HepG2 (cell line): ENCODE data around the gene NKAIN4. TPM values are rescaled to one million over a fixed set of nuclear protein-coding genes. Genes with fewer than 3 reads are reported as not detected.
A peak's percentile ranks its signal among the peaks of the same experiment; 100 is the strongest.

Experiments
- ARID4A ChIP-seq: sonication (generic); formaldehyde crosslinking; IDR thresholded peaks from 2 replicates; pipeline ENCODE4 v1.5.0; 2020; ENCODE audit warnings: mild to moderate bottlenecking, missing genetic modification reagents, borderline replicate concordance
- BHLHE40 ChIP-seq: IDR thresholded peaks from 2 replicates; pipeline ENCODE4 v1.6.1; 2011; ENCODE audit warnings: low read length, improper control_type of control experiment
- DMAP1 ChIP-seq: IDR thresholded peaks from 2 replicates; pipeline ENCODE4 v1.6.1; 2016
- FOXA3 ChIP-seq: IDR thresholded peaks from 2 replicates; pipeline ENCODE4 v1.6.1; 2016; ENCODE audit warnings: missing genetic modification reagents, missing compliant biosample characterization
- HBP1 ChIP-seq: IDR thresholded peaks from 2 replicates; pipeline ENCODE4 v1.6.1; 2016; ENCODE audit warnings: low read depth, control low read depth
- NRL ChIP-seq: sonication (generic); formaldehyde crosslinking; IDR thresholded peaks from 2 replicates; pipeline ENCODE4 v1.5.0; 2020; ENCODE audit warnings: missing genetic modification reagents, mild to moderate bottlenecking, moderate library complexity, borderline replicate concordance
- RAD21 ChIP-seq: fragments of 450-650 bp; formaldehyde crosslinking; IDR thresholded peaks from 2 replicates; pipeline ENCODE4 v1.5.0; 2020; ENCODE audit warnings: mild to moderate bottlenecking
- RCOR2 ChIP-seq: IDR thresholded peaks from 2 replicates; pipeline ENCODE4 v1.6.1; 2016; ENCODE audit warnings: missing biosample characterization, missing genetic modification reagents
- SATB2 ChIP-seq: sonication (generic); formaldehyde crosslinking; IDR thresholded peaks from 2 replicates; pipeline ENCODE4 v1.5.0; 2020; ENCODE audit warnings: missing genetic modification reagents
- SMC3 ChIP-seq: IDR thresholded peaks from 2 replicates; pipeline ENCODE4 v1.6.1; 2011; ENCODE audit warnings: low read length, improper control_type of control experiment
- TBX2 ChIP-seq: sonication (generic); formaldehyde crosslinking; IDR thresholded peaks from 2 replicates; pipeline ENCODE4 v1.5.0; 2020; ENCODE audit warnings: missing genetic modification reagents, mild to moderate bottlenecking, borderline replicate concordance
- ZFX ChIP-seq: sonication (generic); formaldehyde crosslinking; IDR thresholded peaks from 2 replicates; pipeline ENCODE4 v1.4.0; 2020; ENCODE audit warnings: mild to moderate bottlenecking, low read depth, missing genetic modification reagents, moderate library complexity
- ZNF253 ChIP-seq: sonication (generic); formaldehyde crosslinking; IDR thresholded peaks from 2 replicates; pipeline ENCODE4 v1.8.0; 2022; ENCODE audit warnings: mild to moderate bottlenecking, missing genetic modification reagents, borderline replicate concordance
- ZNF331 ChIP-seq: sonication (generic); formaldehyde crosslinking; IDR thresholded peaks from 2 replicates; pipeline ENCODE4 v1.4.0; 2020; ENCODE audit warnings: missing genetic modification reagents
- ZNF34 ChIP-seq: sonication (generic); formaldehyde crosslinking; IDR thresholded peaks from 2 replicates; pipeline ENCODE4 v1.4.0; 2020; ENCODE audit warnings: mild to moderate bottlenecking, missing genetic modification reagents, borderline replicate concordance
- ZNF354B ChIP-seq: sonication (generic); formaldehyde crosslinking; IDR thresholded peaks from 2 replicates; pipeline ENCODE4 v1.8.0; 2022; ENCODE audit warnings: mild to moderate bottlenecking, missing genetic modification reagents
- ZSCAN22 ChIP-seq: sonication (generic); formaldehyde crosslinking; IDR thresholded peaks from 2 replicates; pipeline ENCODE4 v1.4.0; 2020; ENCODE audit warnings: mild to moderate bottlenecking, missing genetic modification reagents
- polyA plus RNA-seq, 8 experiments: library from polyadenylated mRNA; depleted of rRNA in 3 of 8; stranded (reverse) in 7 of 8; unstranded in 1 of 8; fragments of >200 nt; fragmentation: Illumina TruSeq in 4 of 8; extraction: Trizol in 4 of 8; gene quantifications; 2 replicates each; pipeline versions ENCODE4 v1.2.1 to v1.2.3, GENCODE V29; 2011 to 2016; ENCODE audit warnings: low read depth in 4 of 8, missing spikeins in 1 of 8, mixed read lengths in 1 of 8; ENCODE audit not compliant: insufficient read depth in 1 of 8
- total RNA-seq, 5 experiments: library from RNA; depleted of rRNA; stranded (reverse); fragments of >200 nt; fragmentation: Illumina TruSeq; extraction: Trizol; gene quantifications; 2 replicates each; pipeline ENCODE4 v1.2.3, GENCODE V29; 2016; ENCODE audit warnings: low read depth in 1 of 5
- TF ChIP-seq, protein P1 (sequence below): sonication (generic); formaldehyde crosslinking; IDR thresholded peaks from 2 replicates; pipeline ENCODE4 v1.8.0; 2022; ENCODE audit warnings: mild to moderate bottlenecking, missing genetic modification reagents, moderate library complexity
- TF ChIP-seq, protein P2 (sequence below): sonication (generic); formaldehyde crosslinking; IDR thresholded peaks from 2 replicates; pipeline ENCODE4 v1.4.0; 2020; ENCODE audit warnings: missing genetic modification reagents
- TF ChIP-seq, protein P3 (sequence below): sonication (generic); formaldehyde crosslinking; IDR thresholded peaks from 2 replicates; pipeline ENCODE4 v1.8.0; 2022; ENCODE audit warnings: mild to moderate bottlenecking, missing genetic modification reagents, moderate library complexity

The NKAIN4 gene
- total and polyA plus RNA-seq, 2 of the 13 experiments (the other 11 are each of a cell fraction or from before 2014, with no cell fraction given), result not detected

DNA sequence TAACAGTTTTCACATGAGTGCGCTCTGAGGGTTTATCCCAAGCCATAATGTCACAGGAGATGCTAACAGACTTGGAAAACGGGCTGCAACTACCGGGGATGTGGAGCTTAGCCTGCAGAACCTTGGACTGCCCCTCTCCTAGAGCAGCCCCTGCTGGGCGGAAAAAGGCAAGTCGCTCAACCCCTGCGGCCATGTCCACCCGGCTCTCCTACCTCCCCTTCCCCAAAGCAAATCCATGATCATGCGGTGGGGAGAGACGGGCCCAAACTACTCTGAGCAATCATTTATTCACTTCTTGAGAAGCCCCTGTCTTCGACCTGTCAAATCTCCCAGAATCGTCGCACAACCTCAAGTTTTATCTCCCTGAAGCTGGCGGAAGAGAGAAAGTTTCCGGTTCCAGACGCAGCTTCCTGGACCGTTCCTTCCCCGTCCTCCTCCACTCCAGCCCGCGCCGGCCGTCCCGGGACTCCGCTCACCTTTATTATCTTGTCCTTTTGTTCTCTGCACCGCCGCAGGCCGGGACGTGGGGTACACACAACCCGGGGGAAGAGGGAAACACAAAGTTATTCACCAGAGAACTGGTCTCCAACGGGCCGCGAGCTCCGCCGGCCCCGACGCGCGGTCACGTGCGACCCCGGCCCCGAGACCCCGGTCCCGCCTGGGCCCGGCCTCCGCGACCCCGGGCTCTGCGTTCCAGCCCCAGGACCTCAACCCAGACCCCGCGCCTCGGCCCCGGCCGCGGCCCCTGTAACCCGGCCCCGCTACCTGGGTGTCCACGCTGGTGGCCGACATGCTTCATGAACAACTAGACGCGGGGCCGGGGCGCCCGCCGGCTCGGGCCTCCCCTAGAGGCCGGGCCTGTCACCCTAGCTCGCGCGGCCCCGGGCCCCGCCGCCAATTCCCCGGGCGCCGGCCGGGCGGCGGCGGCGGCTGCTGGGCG lies 38.9 kb downstream of the NKAIN4 start (continued):
- TF ChIP-seq, protein P1, sequence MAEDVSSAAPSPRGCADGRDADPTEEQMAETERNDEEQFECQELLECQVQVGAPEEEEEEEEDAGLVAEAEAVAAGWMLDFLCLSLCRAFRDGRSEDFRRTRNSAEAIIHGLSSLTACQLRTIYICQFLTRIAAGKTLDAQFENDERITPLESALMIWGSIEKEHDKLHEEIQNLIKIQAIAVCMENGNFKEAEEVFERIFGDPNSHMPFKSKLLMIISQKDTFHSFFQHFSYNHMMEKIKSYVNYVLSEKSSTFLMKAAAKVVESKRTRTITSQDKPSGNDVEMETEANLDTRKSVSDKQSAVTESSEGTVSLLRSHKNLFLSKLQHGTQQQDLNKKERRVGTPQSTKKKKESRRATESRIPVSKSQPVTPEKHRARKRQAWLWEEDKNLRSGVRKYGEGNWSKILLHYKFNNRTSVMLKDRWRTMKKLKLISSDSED (CRISPR knock-in tag), result peak; percentile 48; the same call in 1 of the 2 replicates
- TF ChIP-seq, protein P2, sequence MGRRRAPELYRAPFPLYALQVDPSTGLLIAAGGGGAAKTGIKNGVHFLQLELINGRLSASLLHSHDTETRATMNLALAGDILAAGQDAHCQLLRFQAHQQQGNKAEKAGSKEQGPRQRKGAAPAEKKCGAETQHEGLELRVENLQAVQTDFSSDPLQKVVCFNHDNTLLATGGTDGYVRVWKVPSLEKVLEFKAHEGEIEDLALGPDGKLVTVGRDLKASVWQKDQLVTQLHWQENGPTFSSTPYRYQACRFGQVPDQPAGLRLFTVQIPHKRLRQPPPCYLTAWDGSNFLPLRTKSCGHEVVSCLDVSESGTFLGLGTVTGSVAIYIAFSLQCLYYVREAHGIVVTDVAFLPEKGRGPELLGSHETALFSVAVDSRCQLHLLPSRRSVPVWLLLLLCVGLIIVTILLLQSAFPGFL (CRISPR knock-in tag), result 0 out of 2 replicates have a peak, but pooled peaks have one; percentile 29
- TF ChIP-seq ZNF354B (CRISPR knock-in tag) (peak; percentile 63; the same call in 1 of the 2 replicates), RAD21 (CRISPR knock-in tag) (peak; percentile 69), SMC3 (peak; percentile 56), NRL (CRISPR knock-in tag) (0 out of 2 replicates have a peak, but pooled peaks have one; percentile 59), ZNF253 (CRISPR knock-in tag) (peak; percentile 81; the same call in 1 of the 2 replicates), ZFX (CRISPR knock-in tag) (no peak), ZNF34 (peak; percentile 35; the same call in 1 of the 2 replicates), RCOR2 (no peak), BHLHE40 (peak; percentile 85), HBP1 (CRISPR knock-in tag) (peak; percentile 45; the same call in 1 of the 2 replicates), SATB2 (CRISPR knock-in tag) (0 out of 2 replicates have a peak, but pooled peaks have one; percentile 19), TBX2 (CRISPR knock-in tag) (peak; percentile 32), ZNF331 (CRISPR knock-in tag) (0 out of 2 replicates have a peak, but pooled peaks have one; percentile 3), ZSCAN22 (CRISPR knock-in tag) (no peak), ARID4A (CRISPR knock-in tag) (peak; percentile 59; the same call in 1 of the 2 replicates), FOXA3 (CRISPR knock-in tag) (peak; percentile 11; the same call in 1 of the 2 replicates), DMAP1 (no peak)
- TF ChIP-seq, protein P3, sequence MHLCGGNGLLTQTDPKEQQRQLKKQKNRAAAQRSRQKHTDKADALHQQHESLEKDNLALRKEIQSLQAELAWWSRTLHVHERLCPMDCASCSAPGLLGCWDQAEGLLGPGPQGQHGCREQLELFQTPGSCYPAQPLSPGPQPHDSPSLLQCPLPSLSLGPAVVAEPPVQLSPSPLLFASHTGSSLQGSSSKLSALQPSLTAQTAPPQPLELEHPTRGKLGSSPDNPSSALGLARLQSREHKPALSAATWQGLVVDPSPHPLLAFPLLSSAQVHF (CRISPR knock-in tag), result no peak
